ENCODE data around the gene GPSM1.

DNA sequence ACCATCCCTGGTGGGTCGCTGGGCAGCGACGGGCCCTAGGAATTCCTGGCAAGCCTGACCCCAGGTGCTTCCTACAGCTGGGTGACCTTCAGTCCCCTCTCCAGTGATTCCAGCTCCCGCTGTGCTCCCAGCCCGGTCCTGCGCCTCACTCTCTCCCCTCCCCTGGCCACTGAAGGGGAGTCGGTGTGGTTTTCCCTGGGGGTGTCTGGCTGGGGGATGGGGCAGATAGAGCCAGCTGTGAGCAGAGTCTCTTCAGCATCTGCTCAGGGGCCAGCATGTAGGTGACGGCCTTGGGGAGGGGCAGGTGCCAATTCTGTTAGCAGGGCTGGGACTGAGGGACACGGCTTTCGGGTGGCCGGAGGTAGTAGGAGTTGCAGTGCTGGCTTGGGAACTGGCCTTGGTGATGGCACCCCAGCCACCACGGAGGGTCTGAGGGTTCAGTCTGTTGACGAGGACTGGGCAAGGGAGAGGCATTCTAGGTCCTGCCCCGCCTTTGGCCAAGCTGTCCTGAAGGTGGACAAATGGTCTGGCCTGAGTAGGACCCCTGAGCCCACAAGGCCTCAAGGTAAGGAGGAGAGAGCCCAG lies 3.2 kb downstream of the GPSM1 start:
- TF ChIP-seq POLR2A (IDR thresholded peaks at IDR 0.05) (no peak), CTCF (IDR thresholded peaks at IDR 0.05 in 8 of 11, conservative IDR thresholded peaks at IDR 0.05 in 3 of 11) (no peak), POLR2AphosphoS5 (IDR thresholded peaks at IDR 0.05) (peak in 1 of 3 donors; percentile 39)
